MCF 10A (cell line): Measurements from ENCODE around the gene PIP5K1A. TPM values are rescaled to one million over a fixed set of nuclear protein-coding genes. Genes with fewer than 3 reads are reported as not detected.

Experiments used
- BruUV-seq: library from RNA; stranded (reverse); fragments of 400-500 nt; replicated peaks from 2 replicates; lab custom pipeline; 2021; lab: Mats Ljungman, UMichigan
- CTCF ChIA-PET: fragments of 300-600 bp; sonication (Branson Sonifier 250); formaldehyde crosslinking; extraction: SDS; loops from one replicate; lab custom pipeline; 2021; ENCODE audit warnings: antibody characterized with exemption, inconsistent platforms; lab: Yijun Ruan, JAX
- POLR2A ChIA-PET: fragments of 300-600, 350-650 bp; sonication (Branson Sonifier 250); formaldehyde crosslinking; extraction: SDS; loops from one replicate; lab custom pipeline; 2020; ENCODE audit warnings: antibody characterized with exemption, inconsistent platforms; lab: Yijun Ruan, JAX
- DNase-seq: peaks from one replicate; pipeline ENCODE4 v3.0.0-alpha.2; 2018; ENCODE audit not compliant: unreplicated experiment
- H3K27ac Mint-ChIP-seq: one replicate; pipeline ENCODE4 v1.8.0; 2022; ENCODE audit warnings: mild to moderate bottlenecking, low read depth, mixed read lengths; ENCODE audit not compliant: unreplicated experiment
- H3K27me3 Mint-ChIP-seq: one replicate; pipeline ENCODE4 v1.8.0; 2022; ENCODE audit warnings: mixed read lengths; ENCODE audit not compliant: insufficient read depth, unreplicated experiment
- H3K36me3 Mint-ChIP-seq: one replicate; pipeline ENCODE4 v1.8.0; 2022; ENCODE audit warnings: mild to moderate bottlenecking, moderate library complexity, mixed read lengths; ENCODE audit not compliant: insufficient read depth, unreplicated experiment
- H3K4me1 Mint-ChIP-seq: one replicate; pipeline ENCODE4 v1.8.0; 2022; ENCODE audit warnings: mixed read lengths; ENCODE audit not compliant: insufficient read depth, unreplicated experiment
- H3K4me3 Mint-ChIP-seq: one replicate; pipeline ENCODE4 v1.8.0; 2022; ENCODE audit warnings: mild to moderate bottlenecking, moderate library complexity, mixed read lengths; ENCODE audit not compliant: unreplicated experiment
- H3K9me3 Mint-ChIP-seq: one replicate; pipeline ENCODE4 v1.8.0; 2022; ENCODE audit warnings: mixed read lengths; ENCODE audit not compliant: unreplicated experiment
- CTCF ChIP-seq: fragments of 200-600 bp; IDR thresholded peaks from one replicate; pipeline ENCODE4 v1.8.0; 2022; ENCODE audit warnings: antibody characterized with exemption, mild to moderate bottlenecking; ENCODE audit not compliant: unreplicated experiment
- intact Hi-C: fragments of 100-400 bp; cut with micrococcal nuclease; formaldehyde crosslinking; loops from 2 replicates; pipeline ENCODE4 v1.14.1; 2022
- total RNA-seq: library from RNA; stranded (reverse); gene quantifications from 2 replicates; pipeline ENCODE4 v1.2.3, GENCODE V29; 2022

PIP5K1A gene
- total RNA-seq, 1 experiment from 2014 or later, result 163 TPM

- BruUV-seq, result no TSS peak
- CTCF ChIA-PET, result interaction anchor here (0.8 to 13.9 kb wide), 3 partner anchors 12 to 27 kb away, joined by 3 to 122 read pairs (median 6); partner anchors contain the start of gene PSMD4
- Mint-ChIP-seq H3K36me3 (peaks cover 100% of the 10 kb centered on the region), H3K4me3 (no peak overlapping the region), H3K9me3 (no peaks in the 10 kb centered on the region), H3K27me3 (no peaks in the 10 kb centered on the region), H3K4me1 (peaks cover 12% of the 10 kb centered on the region), H3K27ac (peak overlapping the region; percentile 29)
- POLR2A ChIA-PET, result interaction anchor here (0.6 to 1.9 kb wide), 10 partner anchors 10 to 152 kb away, joined by 3 to 7 read pairs (median 4); partner anchors contain the start of genes PIP5K1A and PSMD4
- TF ChIP-seq CTCF, result no peak
- intact Hi-C loops, result loop anchor here (5.0 kb wide), 1 partner anchor 36 kb away; no protein-coding TSS in a partner anchor
- DNase-seq, result no peak
These were observed 39.5 kb downstream of the PIP5K1A start for GRCh38 chr1:151237678-151238466.

- POLR2A ChIA-PET, result interaction anchor here (0.7 to 1.9 kb wide), 6 partner anchors 10 to 44 kb away, joined by 3 to 6 read pairs (median 4); partner anchors contain the start of genes PIP5K1A and PSMD4
- no TSS peak for BruUV-seq
- DNase-seq, result peak; percentile 68
- H3K9me3 Mint-ChIP-seq, result no peaks in the 10 kb centered on the region
- no peak overlapping the region for H3K4me3 Mint-ChIP-seq
- peaks cover 100% of the 10 kb centered on the region for H3K36me3 Mint-ChIP-seq
- TF ChIP-seq CTCF, result no peak
- H3K27me3 Mint-ChIP-seq, result no peaks in the 10 kb centered on the region
- H3K27ac Mint-ChIP-seq, result peak overlapping the region; percentile 29
- peaks cover 12% of the 10 kb centered on the region for H3K4me1 Mint-ChIP-seq
- intact Hi-C loops, result loop anchor here (5.0 kb wide), 1 partner anchor 36 kb away; no protein-coding TSS in a partner anchor
- CTCF ChIA-PET, result interaction anchor here (1.1 kb wide), 1 partner anchor 14 kb away, joined by 6 read pairs; no protein-coding TSS in a partner anchor
These were observed 40.1 kb downstream of the PIP5K1A start for GRCh38 chr1:151238467-151238739.

- BruUV-seq, result no TSS peak
- Mint-ChIP-seq H3K27ac (no peak overlapping the region), H3K4me1 (peaks cover 11% of the 10 kb centered on the region), H3K4me3 (no peak overlapping the region), H3K36me3 (peaks cover 100% of the 10 kb centered on the region), H3K27me3 (no peaks in the 10 kb centered on the region), H3K9me3 (no peaks in the 10 kb centered on the region)
- ChIA-PET CTCF (interaction anchor here (0.6 to 3.8 kb wide), 4 partner anchors 10 to 602 kb away, joined by 3 to 24 read pairs (median 4); no protein-coding TSS in a partner anchor), POLR2A (interaction anchor here (1.5 to 2.2 kb wide), 3 partner anchors 8 to 12 kb away, joined by 4 to 11 read pairs (median 6); partner anchors contain the start of gene PSMD4)
- no peak for DNase-seq
- intact Hi-C loops, result no loop called here
- no peak for TF ChIP-seq CTCF
These were observed 44.1 kb downstream of the PIP5K1A start for GRCh38 chr1:151242442-151242841.

GRCh38 chr1:151243683-151244216 is 45.4 kb downstream of the PIP5K1A start:
- H3K36me3 Mint-ChIP-seq, result peaks cover 100% of the 10 kb centered on the region
- intact Hi-C loops, result no loop called here
- no peaks in the 10 kb centered on the region for H3K9me3 Mint-ChIP-seq
- DNase-seq, result no peak
- H3K4me1 Mint-ChIP-seq, result no peaks in the 10 kb centered on the region
- H3K27ac Mint-ChIP-seq, result peak overlapping the region; percentile 17
- H3K4me3 Mint-ChIP-seq, result no peak overlapping the region
- POLR2A ChIA-PET, result interaction anchor here (0.6 to 2.2 kb wide), 6 partner anchors 8 to 54 kb away, joined by 3 to 11 read pairs (median 4); partner anchors contain the start of gene PSMD4
- CTCF ChIA-PET, result interaction anchor here (0.7 to 3.8 kb wide), 2 partner anchors 8 to 97 kb away, joined by 6 to 24 read pairs; no protein-coding TSS in a partner anchor
- BruUV-seq, result no TSS peak
- no peak for TF ChIP-seq CTCF
- no peaks in the 10 kb centered on the region for H3K27me3 Mint-ChIP-seq
